H1 (cell line): ENCODE results near the gene DHX57. TPM values are rescaled to one million over a fixed set of nuclear protein-coding genes. Genes with fewer than 3 reads are reported as not detected.

Experiments used
- CTCF ChIA-PET: fragments of 300-600 bp; sonication (Branson Sonifier 250); formaldehyde crosslinking; loops from one replicate; lab custom pipeline; 2021; ENCODE audit not compliant: partially characterized antibody; lab: Charles Lee
- POLR2A ChIA-PET: fragments of 300-600 bp; sonication (Branson Sonifier 250); formaldehyde crosslinking; loops from one replicate; lab custom pipeline; 2021; ENCODE audit warnings: inconsistent platforms; ENCODE audit not compliant: partially characterized antibody; lab: Charles Lee
- DNase-seq, 2 experiments: peaks; one replicate each; pipeline versions ENCODE4 v3.0.0 to v3.0.0-alpha.2; 2010 to 2022; ENCODE audit warnings: low spot score in 2 of 2, low read depth in 1 of 2, mixed read lengths in 1 of 2
- FAIRE-seq: peaks from 2 replicates; lab custom pipeline; 2011; peaks lifted over from hg19 to GRCh38; lab: Jason Lieb, UNC
- H2AFZ ChIP-seq: 2 replicates; pipeline ENCODE4 v1.8.1; 2012; ENCODE audit warnings: low read length, inconsistent platforms
- H2AK5ac ChIP-seq: 2 replicates; pipeline ENCODE4 v1.6.1; 2013; ENCODE audit warnings: low read depth, low read length
- H2BK120ac ChIP-seq: replicated peaks from 2 replicates; pipeline ENCODE3; 2013; ENCODE audit warnings: low read depth, low read length, inconsistent platforms
- H2BK12ac ChIP-seq: 2 replicates; pipeline ENCODE4 v1.6.1; 2013; ENCODE audit warnings: low read depth, low read length
- H2BK15ac ChIP-seq: 2 replicates; pipeline ENCODE4 v1.6.1; 2013; ENCODE audit warnings: low read length
- H2BK20ac ChIP-seq: 2 replicates; pipeline ENCODE4 v1.6.1; 2013; ENCODE audit warnings: low read length
- H2BK5ac ChIP-seq: 2 replicates; pipeline ENCODE4 v1.6.1; 2013; ENCODE audit warnings: low read depth, low read length
- H3K14ac ChIP-seq: 2 replicates; pipeline ENCODE4 v1.6.1; 2013; ENCODE audit warnings: inconsistent platforms; ENCODE audit not compliant: insufficient read length
- H3K18ac ChIP-seq: 2 replicates; pipeline ENCODE4 v1.6.1; 2013; ENCODE audit warnings: low read length; ENCODE audit errors: extremely low read depth
- H3K23ac ChIP-seq: 2 replicates; pipeline ENCODE4 v1.6.1; 2013; ENCODE audit warnings: inconsistent platforms; ENCODE audit not compliant: insufficient read length
- H3K23me2 ChIP-seq: 2 replicates; pipeline ENCODE4 v1.6.1; 2013; ENCODE audit warnings: low read depth, low read length
- H3K27ac ChIP-seq: 2 replicates; pipeline ENCODE4 v1.6.1; 2011; ENCODE audit warnings: low read depth, low read length, inconsistent platforms
- H3K27me3 ChIP-seq, 4 experiments: replicated peaks in 1 of 4; 1 replicate in 1 of 4; 2 replicates in 3 of 4; pipeline versions ENCODE4 v1.6.1 to v1.8.1; 2011 to 2013; ENCODE audit warnings: low read length in 3 of 4, mild to moderate bottlenecking in 3 of 4, inconsistent platforms in 2 of 4, mixed read lengths in 2 of 4, moderate library complexity in 1 of 4; ENCODE audit not compliant: control insufficient read depth in 3 of 4, insufficient read depth in 3 of 4; ENCODE audit errors: extremely low read depth in 1 of 4
- H3K36me3 ChIP-seq, 4 experiments: 2 replicates each; pipeline versions ENCODE4 v1.6.1 to v1.8.1; 2011 to 2013; ENCODE audit warnings: mild to moderate bottlenecking in 4 of 4, low read length in 3 of 4, moderate library complexity in 2 of 4, control low read depth in 1 of 4, inconsistent platforms in 1 of 4; ENCODE audit not compliant: insufficient read depth in 4 of 4, control insufficient read depth in 2 of 4
- H3K4ac ChIP-seq: replicated peaks from 2 replicates; pipeline ENCODE3; 2013; ENCODE audit warnings: low read length, low read depth, mixed read lengths, inconsistent platforms; ENCODE audit not compliant: insufficient read length
- H3K4me1 ChIP-seq, 4 experiments: replicated peaks in 1 of 4; 1 replicate in 1 of 4; 2 replicates in 3 of 4; pipeline versions ENCODE4 v1.6.1 to v1.8.1; 2011 to 2013; ENCODE audit warnings: low read length in 3 of 4, inconsistent platforms in 2 of 4, mixed read lengths in 1 of 4; ENCODE audit not compliant: insufficient read depth in 4 of 4, control insufficient read depth in 3 of 4
- H3K4me2 ChIP-seq, 2 experiments: 2 replicates each; pipeline versions ENCODE4 v1.6.1 to v1.8.1; 2011 to 2013; ENCODE audit warnings: low read depth in 2 of 2, low read length in 2 of 2, control low read depth in 1 of 2, inconsistent platforms in 1 of 2, mild to moderate bottlenecking in 1 of 2; ENCODE audit not compliant: insufficient read depth in 1 of 2
- H3K4me3 ChIP-seq, 4 experiments: fragments of 200-600, 300-600 bp in 1 of 4; sonication (generic), shearing (Covaris generic), sonication (Bioruptor Twin) in 1 of 4; 2 replicates each; pipeline versions ENCODE4 v1.5.1 to v1.8.1; 2011 to 2016; ENCODE audit warnings: low read length in 4 of 4, low read depth in 3 of 4, control low read depth in 2 of 4, inconsistent platforms in 2 of 4, mild to moderate bottlenecking in 2 of 4, mixed read lengths in 1 of 4, moderate library complexity in 1 of 4; ENCODE audit not compliant: insufficient read depth in 2 of 4; ENCODE audit errors: extremely low read depth in 1 of 4
- H3K56ac ChIP-seq: replicated peaks from 2 replicates; pipeline ENCODE3; 2013; ENCODE audit warnings: low read depth, mild to moderate bottlenecking, mixed read lengths, low read length, inconsistent platforms; ENCODE audit not compliant: insufficient read length
- H3K79me1 ChIP-seq: 2 replicates; pipeline ENCODE4 v1.6.1; 2013; ENCODE audit warnings: low read depth, low read length, control low read depth
- H3K79me2 ChIP-seq, 2 experiments: 2 replicates each; pipeline versions ENCODE4 v1.6.1 to v1.8.1; 2012 to 2013; ENCODE audit warnings: low read length in 2 of 2, mild to moderate bottlenecking in 2 of 2, inconsistent platforms in 1 of 2; ENCODE audit not compliant: insufficient read depth in 2 of 2, control insufficient read depth in 1 of 2
- H3K9ac ChIP-seq, 4 experiments: replicated peaks in 1 of 4; 1 replicate in 1 of 4; 2 replicates in 3 of 4; pipeline versions ENCODE4 v1.6.1 to v1.8.1; 2011 to 2013; ENCODE audit warnings: low read depth in 3 of 4, low read length in 3 of 4, control low read depth in 2 of 4, mild to moderate bottlenecking in 2 of 4, moderate library complexity in 2 of 4, inconsistent platforms in 1 of 4; ENCODE audit errors: extremely low read depth in 1 of 4
- H3K9me3 ChIP-seq, 2 experiments: 2 replicates each; pipeline versions ENCODE4 v1.6.1 to v1.8.1; 2012 to 2013; ENCODE audit warnings: mild to moderate bottlenecking in 2 of 2, moderate library complexity in 2 of 2, control low read depth in 1 of 2, inconsistent platforms in 1 of 2, low read depth in 1 of 2, low read length in 1 of 2, mixed read lengths in 1 of 2; ENCODE audit not compliant: insufficient read depth in 2 of 2
- H4K20me1 ChIP-seq, 2 experiments: replicated peaks in 1 of 2; 2 replicates each; pipeline versions ENCODE3 to v1.8.1; 2011 to 2013; ENCODE audit warnings: inconsistent platforms in 2 of 2, low read length in 2 of 2, mild to moderate bottlenecking in 1 of 2; ENCODE audit not compliant: insufficient read depth in 2 of 2, control insufficient read depth in 1 of 2
- H4K5ac ChIP-seq: 2 replicates; pipeline ENCODE4 v1.6.1; 2013; ENCODE audit warnings: low read length, low read depth, mixed read lengths, inconsistent platforms; ENCODE audit not compliant: insufficient read length
- H4K8ac ChIP-seq: 2 replicates; pipeline ENCODE4 v1.8.0; 2013; ENCODE audit warnings: mild to moderate bottlenecking, moderate library complexity, low read length, inconsistent platforms; ENCODE audit not compliant: insufficient read depth; ENCODE audit errors: extremely low read depth
- H4K91ac ChIP-seq: replicated peaks from 2 replicates; pipeline ENCODE3; 2013; ENCODE audit warnings: low read length, mixed read lengths, inconsistent platforms; ENCODE audit not compliant: insufficient read length
- EGR1 ChIP-seq: IDR thresholded peaks from 2 replicates; pipeline ENCODE4 v1.6.1; 2011; ENCODE audit warnings: low read depth, low read length, borderline replicate concordance
- POLR2A ChIP-seq, 2 experiments: IDR thresholded peaks; 1 replicate in 1 of 2; 2 replicates in 1 of 2; pipeline ENCODE4 v1.6.1; 2011; ENCODE audit warnings: low read depth in 2 of 2, low read length in 2 of 2, mild to moderate bottlenecking in 2 of 2; ENCODE audit errors: control extremely low read depth in 1 of 2
- POLR2AphosphoS5 ChIP-seq: IDR thresholded peaks from 2 replicates; pipeline ENCODE4 v1.6.1; 2011; ENCODE audit warnings: low read depth, low read length
- WGBS, 2 experiments: shearing (Covaris generic) in 1 of 2; methylation state at CpG; one replicate each; pipeline versions ENCODE4 v1.1.6 to v1.1.7; 2013 to 2015; ENCODE audit warnings: low lambda C conversion rate in 2 of 2, mixed read lengths in 2 of 2, inconsistent platforms in 1 of 2, low coverage in 1 of 2, missing lambda C conversion rate in 1 of 2; ENCODE audit not compliant: insufficient replicate concordance in 2 of 2, insufficient coverage in 1 of 2, insufficient read length in 1 of 2; ENCODE audit errors: extremely low coverage in 1 of 2, missing lambda C conversion rate in 1 of 2; 5-methylcytosine and 5-hydroxymethylcytosine counted together
- polyA plus RNA-seq, 7 experiments: library from polyadenylated mRNA; depleted of rRNA in 3 of 7; stranded (reverse) in 5 of 7; unstranded in 2 of 7; fragments of >200 nt in 5 of 7; fragments of 200-250 nt in 2 of 7; gene quantifications; 1 replicate in 5 of 7; 2 replicates in 1 of 7; 4 replicates in 1 of 7; pipeline versions ENCODE4 v1.2.1 to v1.2.3, GENCODE V29; 2011 to 2013; ENCODE audit warnings: missing spikeins in 2 of 7, mixed read lengths in 2 of 7
- total RNA-seq: library from RNA; stranded (reverse); fragmentation: NEBNext Ultra II Directional; extraction: Animal tissue kit (Norgen Biotek cat#: 25700); gene quantifications from 2 replicates; pipeline ENCODE4 v1.2.1, GENCODE V29; 2021

The DHX57 gene
- total and polyA plus RNA-seq, 2 of the 8 experiments (the other 6 are each of a cell fraction or from before 2014, with no cell fraction given): 10.7 to 32.9 TPM

DNA sequence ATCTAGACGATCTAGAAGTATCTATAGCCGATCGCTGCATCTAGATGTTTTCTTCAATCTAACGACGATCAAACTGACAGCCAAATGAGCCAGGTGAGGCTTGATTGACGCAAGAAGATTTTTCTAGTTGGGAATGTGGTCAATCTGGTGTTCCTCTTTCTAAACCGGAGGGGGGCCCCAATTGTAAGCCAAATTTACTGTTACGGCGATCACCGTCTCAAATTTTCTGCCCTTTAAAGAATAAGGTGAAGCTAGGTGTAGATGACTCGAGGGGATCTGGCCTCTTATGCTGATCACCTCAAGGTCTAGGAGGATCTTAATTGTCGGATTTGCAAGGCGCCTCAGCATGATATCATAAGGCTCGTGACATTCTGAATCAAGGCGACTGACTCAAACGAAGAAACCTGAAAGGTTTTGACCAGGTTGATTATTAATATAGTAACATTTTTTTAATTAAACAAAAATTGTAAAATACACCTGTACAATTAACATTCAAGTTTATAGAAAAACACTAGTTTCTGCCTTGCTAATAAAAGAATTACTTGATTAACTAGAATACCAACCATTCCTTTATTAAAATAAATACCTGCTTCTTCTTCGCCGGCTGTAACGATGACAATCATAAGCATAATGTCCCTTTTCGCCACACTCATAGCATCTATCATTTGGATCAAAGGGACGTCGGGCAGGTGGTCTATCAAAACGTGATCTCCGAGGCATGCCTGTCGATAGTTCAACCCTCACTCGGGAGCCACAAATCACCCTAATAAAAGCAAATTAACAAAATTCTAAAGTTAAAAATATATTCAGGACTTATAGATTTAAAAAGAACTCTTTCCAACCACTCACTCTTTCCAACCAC is 126.6 kb downstream of the DHX57 start:
- Histone ChIP-seq H3K4ac (no peak overlapping the region), H3K4me3 (peak overlapping the region; percentile 93 to 100 (median 97))
- no peak for TF ChIP-seq EGR1
- TF ChIP-seq POLR2A (IDR thresholded peaks at IDR 0.05; ENCODE audit: control extremely low read depth in 1 of 2, low read depth in 2 of 2, low read length in 2 of 2): peak in 1 of 2 experiments; percentile 4; a peak in 2 of 3 replicates
- TF ChIP-seq POLR2AphosphoS5: peak; percentile 66
- TF ChIP-seq, all 59 proteins: peak for 2
- peak overlapping the region; percentile 9 to 100 (median 94); a peak in 4 of 7 replicates for H3K9ac ChIP-seq
- FAIRE-seq (no peak), DNase-seq (no peak)
- H3K27ac ChIP-seq: no peak overlapping the region
- no peak overlapping the region for H2BK20ac ChIP-seq
- no peak overlapping the region for H3K14ac ChIP-seq
- 86% methylated on average over 26 of the region's 26 CpGs; no CpG with 5 or more reads in 1 of the 2 experiments for WGBS, 2 experiments
- H3K4me2 ChIP-seq: peak overlapping the region; percentile 67 to 78
- H2BK15ac ChIP-seq: no peak overlapping the region
- H2BK12ac ChIP-seq: no peak overlapping the region
- H3K18ac ChIP-seq: no peak overlapping the region
- H2AFZ ChIP-seq: no peak overlapping the region
- H4K91ac ChIP-seq: no peak overlapping the region
- peaks cover 7% of the 10 kb centered on the region; the same call in 1 of the 2 replicates for H3K23me2 ChIP-seq
- H2BK5ac ChIP-seq: no peak overlapping the region
- no peak overlapping the region for H3K23ac ChIP-seq
- H3K36me3 ChIP-seq: peaks cover 36 to 59% (median 54%) of the 10 kb centered on the region in 4 experiments
- H2AK5ac ChIP-seq: no peak overlapping the region
- CTCF ChIA-PET: interaction anchor here (1.4 kb wide), 1 partner anchor 210 kb away, joined by 4 read pairs; no protein-coding TSS in a partner anchor
- peaks cover 0 to 8% (median 2%) of the 10 kb centered on the region in 4 experiments; a peak in 3 of 7 replicates for H3K4me1 ChIP-seq
- peaks cover 19 to 68% of the 10 kb centered on the region in 2 experiments for H3K79me2 ChIP-seq
- H3K79me1 ChIP-seq: no peaks in the 10 kb centered on the region
- H4K5ac ChIP-seq: no peak overlapping the region
- H3K56ac ChIP-seq: no peak overlapping the region
- H2BK120ac ChIP-seq: no peak overlapping the region
- POLR2A ChIA-PET: interaction anchor here (0.6 to 20.6 kb wide), 11 partner anchors 14 to 209 kb away, joined by 3 to 486 read pairs (median 30); partner anchors contain the start of gene HNRNPLL
- no peaks in the 10 kb centered on the region for H3K9me3 ChIP-seq
- H4K8ac ChIP-seq: peak overlapping the region; percentile 88; the same call in 1 of the 2 replicates
- H4K20me1 ChIP-seq: peaks cover 27 to 28% of the 10 kb centered on the region in 2 experiments
- H3K27me3 ChIP-seq: no peaks in the 10 kb centered on the region
